Measurements from ENCODE around the gene OR12D2.

- TF ChIP-seq CTCF (IDR thresholded peaks at IDR 0.05) (no peak), POLR2A (IDR thresholded peaks at IDR 0.05) (no peak), POLR2AphosphoS5 (IDR thresholded peaks at IDR 0.05) (no peak)
These were observed 6.9 kb upstream of the OR12D2 start for GRCh38 chr6:29388533-29388932.

All from breast epithelium (tissue), 3 donors.